Activated naive CD8-positive, alpha-beta T cell (primary cell): Measurements from ENCODE around the gene SP1.
"Not testable (repeated sequence)": the region's sequence is repeated elsewhere in the genome, so short reads cannot be mapped to it uniquely, and the experiment has no call there.

Source experiments
- H3K27ac Mint-ChIP-seq: one replicate; pipeline ENCODE4 v1.8.0; 2021; ENCODE audit warnings: mixed read lengths
- H3K27me3 Mint-ChIP-seq: one replicate; pipeline ENCODE4 v1.8.0; 2021; ENCODE audit warnings: mixed read lengths
- H3K36me3 Mint-ChIP-seq: one replicate; pipeline ENCODE4 v1.8.0; 2021; ENCODE audit warnings: mixed read lengths
- H3K4me1 Mint-ChIP-seq: one replicate; pipeline ENCODE4 v1.8.0; 2021; ENCODE audit warnings: low read depth, mixed read lengths
- H3K4me3 Mint-ChIP-seq: one replicate; pipeline ENCODE4 v1.8.0; 2021; ENCODE audit warnings: mild to moderate bottlenecking, mixed read lengths
- H3K9me3 Mint-ChIP-seq: one replicate; pipeline ENCODE4 v1.8.0; 2021; ENCODE audit warnings: low read depth, mixed read lengths

The SP1 gene

DNA sequence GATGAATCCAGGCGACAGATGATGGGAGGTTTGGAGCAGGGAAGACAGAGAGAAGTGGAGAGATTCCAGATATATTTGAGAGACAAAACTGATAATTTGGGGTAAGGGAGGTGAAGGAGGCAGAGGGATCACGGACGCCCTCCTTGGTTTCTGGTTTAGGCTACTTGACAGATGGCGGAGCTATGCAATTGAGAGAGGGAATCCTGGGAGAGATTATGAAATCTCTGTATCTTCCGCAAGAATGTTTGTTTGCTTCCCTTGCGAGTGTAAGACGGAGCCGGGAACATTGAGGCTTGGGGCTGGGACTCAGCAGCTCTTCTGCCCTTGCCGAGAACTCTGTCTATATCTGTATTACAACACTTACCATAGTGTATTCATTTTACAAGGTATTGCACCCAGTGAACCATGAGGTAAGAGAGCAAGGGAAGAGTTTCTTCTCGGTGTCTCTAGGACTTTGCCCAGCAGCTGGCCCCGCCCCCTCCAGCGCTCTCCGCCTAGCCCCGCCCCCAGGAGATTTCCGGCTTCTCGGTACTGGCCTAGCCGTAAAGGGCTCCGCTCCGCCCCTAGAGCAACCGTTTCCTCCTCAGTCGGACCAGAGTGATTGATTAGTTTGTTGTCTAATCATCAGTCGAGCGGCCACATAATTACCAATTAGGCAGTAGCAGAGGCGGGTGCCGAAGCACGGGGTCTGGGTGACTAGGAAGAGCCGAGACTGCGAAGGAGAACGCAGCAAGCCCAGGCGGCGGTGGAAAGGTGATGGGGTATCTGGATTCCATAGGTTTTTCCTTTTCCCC lies 61.3 kb downstream of the SP1 start, which contains the start of gene PRR13:
Gene PRR13, plus strand, starts transcription at position 695 of the 794 bp plus-strand sequence. CDS start 981 bp downstream, outside the sequence.
- peak within 1 kb of the TSS; percentile 94 for H3K27ac Mint-ChIP-seq
- peaks cover 39% of the 10 kb centered on the region for H3K4me1 Mint-ChIP-seq
- H3K9me3 Mint-ChIP-seq: no peaks in the 10 kb centered on the region
- peaks cover 4% of the 10 kb centered on the region for H3K36me3 Mint-ChIP-seq
- no peaks in the 10 kb centered on the region for H3K27me3 Mint-ChIP-seq
- peak within 1 kb of the TSS; percentile 96 for H3K4me3 Mint-ChIP-seq

GRCh38 chr12:53443955-53444354 lies 64.0 kb downstream of the SP1 start:
- no peaks in the 10 kb centered on the region for H3K9me3 Mint-ChIP-seq
- no peaks in the 10 kb centered on the region for H3K27me3 Mint-ChIP-seq
- peak overlapping the region; percentile 66 for H3K4me3 Mint-ChIP-seq
- peaks cover 4% of the 10 kb centered on the region for H3K36me3 Mint-ChIP-seq
- H3K4me1 Mint-ChIP-seq: peaks cover 44% of the 10 kb centered on the region
- peak overlapping the region; percentile 77 for H3K27ac Mint-ChIP-seq

- H3K9me3 Mint-ChIP-seq, H3K36me3 Mint-ChIP-seq, H3K27me3 Mint-ChIP-seq: not testable (repeated sequence)
- Mint-ChIP-seq H3K4me3 (peak overlapping the region; percentile 62), H3K4me1 (peaks cover 41% of the 10 kb centered on the region), H3K27ac (peak overlapping the region; percentile 77)
Observed at GRCh38 chr12:53444593-53445325, 64.8 kb downstream of the SP1 start.

GRCh38 chr12:53450936-53451335 lies 71.0 kb downstream of the SP1 start:
- Mint-ChIP-seq H3K4me3 (no peak overlapping the region), H3K27ac (peak overlapping the region; percentile 22), H3K36me3 (peaks cover 7% of the 10 kb centered on the region), H3K9me3 (no peaks in the 10 kb centered on the region), H3K27me3 (no peaks in the 10 kb centered on the region), H3K4me1 (peaks cover 39% of the 10 kb centered on the region)

GRCh38 chr12:53451661-53452158 lies 71.7 kb downstream of the SP1 start, which contains the start of gene PCBP2:
Gene PCBP2, plus strand, starts transcription at chr12:53452102. Its CDS starts 2,699 bp downstream, at chr12:53454801.
- Mint-ChIP-seq H3K9me3 (no peaks in the 10 kb centered on the region), H3K4me1 (peaks cover 35% of the 10 kb centered on the region), H3K27me3 (no peaks in the 10 kb centered on the region), H3K4me3 (peak within 1 kb of the TSS; percentile 98), H3K27ac (peak within 1 kb of the TSS; percentile 99), H3K36me3 (peaks cover 7% of the 10 kb centered on the region)

GRCh38 chr12:53452159-53453077 lies 72.4 kb downstream of the SP1 start:
- Mint-ChIP-seq H3K4me1 (peaks cover 39% of the 10 kb centered on the region), H3K36me3 (peaks cover 7% of the 10 kb centered on the region), H3K27ac (peak overlapping the region; percentile 99), H3K9me3 (no peaks in the 10 kb centered on the region), H3K4me3 (peak overlapping the region; percentile 98), H3K27me3 (no peaks in the 10 kb centered on the region)

DNA sequence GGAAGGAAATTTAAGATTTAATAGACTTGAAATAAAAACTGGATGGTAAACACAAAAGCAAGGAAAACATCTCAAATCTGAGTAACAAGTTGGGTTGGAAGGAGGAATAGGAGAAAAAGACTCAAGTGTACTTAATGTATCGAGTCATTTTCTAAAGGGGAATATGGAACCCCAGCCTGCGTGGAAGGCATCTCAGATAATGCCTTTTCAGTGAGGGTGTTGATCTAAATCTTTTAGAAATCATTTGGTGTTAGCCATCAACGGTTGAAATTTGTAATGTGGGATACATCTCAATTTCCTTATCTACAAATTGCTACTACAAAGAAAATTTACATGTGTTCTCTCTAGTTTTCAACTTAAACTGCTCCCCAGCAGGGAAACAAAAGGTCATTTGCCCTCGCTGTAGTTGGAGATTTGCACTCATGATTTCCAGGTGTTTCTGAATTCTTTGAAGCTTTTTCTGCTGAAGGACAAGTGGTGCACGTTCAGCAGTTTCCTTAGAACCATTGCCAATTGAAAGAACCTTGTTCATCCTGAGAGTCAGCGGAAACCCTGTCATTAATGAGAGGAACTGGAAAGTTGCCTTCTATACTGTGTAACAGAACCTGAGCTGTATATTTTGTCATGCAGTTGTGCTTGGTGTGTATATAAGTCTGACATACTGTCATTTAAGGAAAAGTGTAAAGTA lies 74.1 kb downstream of the SP1 start:
- peaks cover 40% of the 10 kb centered on the region for H3K4me1 Mint-ChIP-seq
- H3K27ac Mint-ChIP-seq: peak overlapping the region; percentile 91

GRCh38 chr12:53454707-53455106 lies 74.7 kb downstream of the SP1 start:
- Mint-ChIP-seq H3K4me3 (peak overlapping the region; percentile 98), H3K27ac (peak overlapping the region; percentile 91), H3K4me1 (peaks cover 43% of the 10 kb centered on the region), H3K36me3 (peaks cover 7% of the 10 kb centered on the region), H3K27me3 (no peaks in the 10 kb centered on the region), H3K9me3 (no peaks in the 10 kb centered on the region)

More for the DNA sequence above, 74.1 kb downstream of the SP1 start:
- Mint-ChIP-seq H3K4me3 (peak overlapping the region; percentile 98), H3K9me3 (no peaks in the 10 kb centered on the region), H3K36me3 (peaks cover 7% of the 10 kb centered on the region), H3K27me3 (no peaks in the 10 kb centered on the region)

DNA sequence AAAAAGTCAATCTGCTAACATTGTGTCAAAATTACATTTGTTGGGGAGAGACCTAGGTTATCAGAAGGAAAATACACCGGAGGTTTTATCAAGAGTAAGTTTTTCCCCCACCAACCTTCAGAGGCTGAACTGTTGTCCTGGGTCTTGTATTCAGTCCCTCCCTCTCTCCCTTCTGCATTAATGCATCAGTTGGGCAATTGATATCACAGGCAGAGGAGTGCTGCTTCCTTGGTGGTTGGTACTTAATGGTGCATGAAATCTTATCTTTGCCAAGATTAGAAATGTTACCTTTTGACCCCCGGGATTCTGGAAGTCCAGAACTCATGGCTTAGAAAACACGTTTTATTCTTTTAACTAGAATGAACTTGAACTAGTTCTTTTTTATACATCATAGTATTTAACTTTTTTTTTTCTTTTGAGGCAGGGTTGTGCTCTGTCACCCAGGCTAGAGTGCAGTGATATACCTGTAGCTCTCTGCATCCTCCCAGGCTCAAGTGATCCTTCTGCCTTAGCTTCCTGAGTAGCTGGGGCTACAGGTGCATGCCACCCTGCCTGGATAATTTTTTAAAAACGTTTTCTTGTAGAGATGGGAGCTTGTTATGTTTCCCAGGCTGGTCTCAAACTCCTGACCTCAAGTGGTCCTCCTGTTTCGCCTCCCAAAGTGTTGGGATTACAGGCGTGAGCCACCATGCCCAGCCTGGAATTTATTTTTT lies 76.8 kb downstream of the SP1 start:
- no peaks in the 10 kb centered on the region for H3K9me3 Mint-ChIP-seq
- no peak overlapping the region for H3K4me3 Mint-ChIP-seq
- no peaks in the 10 kb centered on the region for H3K27me3 Mint-ChIP-seq
- H3K36me3 Mint-ChIP-seq: peaks cover 11% of the 10 kb centered on the region
- peak overlapping the region; percentile 34 for H3K27ac Mint-ChIP-seq
- H3K4me1 Mint-ChIP-seq: peaks cover 54% of the 10 kb centered on the region

DNA sequence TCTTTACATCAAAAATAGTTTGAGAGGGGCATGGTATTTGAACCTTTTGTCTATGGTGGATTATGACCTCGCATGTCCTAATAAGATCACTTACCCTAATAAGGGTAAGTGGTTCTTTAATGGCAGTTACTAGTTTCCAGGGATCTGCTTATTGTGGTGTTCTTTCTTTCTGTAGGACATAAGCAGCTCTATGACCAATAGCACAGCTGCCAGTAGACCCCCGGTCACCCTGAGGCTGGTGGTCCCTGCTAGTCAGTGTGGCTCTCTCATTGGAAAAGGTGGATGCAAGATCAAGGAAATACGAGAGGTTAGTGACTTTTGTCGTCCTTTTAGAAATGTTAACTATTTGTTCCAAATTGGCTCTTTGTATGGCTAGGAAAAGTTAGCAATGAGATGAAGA lies 79.1 kb downstream of the SP1 start:
- peaks cover 13% of the 10 kb centered on the region for H3K36me3 Mint-ChIP-seq
- H3K9me3 Mint-ChIP-seq: no peaks in the 10 kb centered on the region
- peaks cover 57% of the 10 kb centered on the region for H3K4me1 Mint-ChIP-seq
- H3K27ac Mint-ChIP-seq: peak overlapping the region; percentile 22
- H3K4me3 Mint-ChIP-seq: no peak overlapping the region
- no peaks in the 10 kb centered on the region for H3K27me3 Mint-ChIP-seq

DNA sequence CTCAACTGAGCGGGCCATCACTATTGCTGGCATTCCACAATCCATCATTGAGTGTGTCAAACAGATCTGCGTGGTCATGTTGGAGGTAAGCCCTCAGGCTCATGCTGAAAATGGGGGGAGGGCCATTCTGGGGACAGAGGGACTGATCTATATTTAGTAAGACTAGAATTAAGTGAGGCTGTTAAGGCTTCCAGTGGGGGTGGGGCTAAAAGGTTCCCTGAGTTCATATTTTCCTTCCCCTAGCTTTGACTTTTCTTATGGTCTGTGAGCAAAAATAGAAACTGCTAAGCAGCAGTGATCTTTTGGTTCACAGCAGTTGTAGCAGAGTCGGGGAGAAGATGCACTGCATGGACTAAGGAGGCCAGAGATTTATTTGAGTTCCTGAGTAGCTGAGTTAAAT lies 81.1 kb downstream of the SP1 start:
- Mint-ChIP-seq H3K27me3 (no peaks in the 10 kb centered on the region), H3K27ac (peak overlapping the region; percentile 66), H3K36me3 (peaks cover 8% of the 10 kb centered on the region), H3K4me3 (peak overlapping the region; percentile 6), H3K4me1 (peaks cover 52% of the 10 kb centered on the region), H3K9me3 (no peaks in the 10 kb centered on the region)

GRCh38 chr12:53461591-53461990 lies 81.6 kb downstream of the SP1 start:
- H3K9me3 Mint-ChIP-seq: no peaks in the 10 kb centered on the region
- peaks cover 6% of the 10 kb centered on the region for H3K36me3 Mint-ChIP-seq
- H3K27me3 Mint-ChIP-seq: no peaks in the 10 kb centered on the region
- H3K4me1 Mint-ChIP-seq: peaks cover 55% of the 10 kb centered on the region
- no peak overlapping the region for H3K27ac Mint-ChIP-seq
- H3K4me3 Mint-ChIP-seq: no peak overlapping the region

DNA sequence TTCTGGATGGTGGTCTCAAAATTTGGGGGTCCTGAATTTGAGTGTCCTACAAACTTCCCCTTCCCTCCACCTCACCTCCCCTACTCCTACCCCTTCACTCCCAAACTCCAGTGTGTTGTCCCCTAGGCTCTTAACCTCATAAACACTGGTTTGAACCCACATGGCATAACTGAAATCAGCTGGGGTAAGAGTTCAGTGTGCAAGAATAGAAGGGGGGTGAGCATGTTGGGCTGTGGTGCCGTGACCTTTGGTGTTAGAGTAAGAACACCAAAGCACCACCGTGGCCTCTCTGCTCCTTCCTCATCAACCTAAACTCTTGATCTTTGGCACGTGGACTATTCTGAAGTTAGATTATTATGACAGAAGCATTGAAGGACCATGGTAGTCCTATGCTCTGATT lies 83.0 kb downstream of the SP1 start:
- Mint-ChIP-seq H3K4me1 (peaks cover 59% of the 10 kb centered on the region), H3K9me3 (no peaks in the 10 kb centered on the region), H3K36me3 (peaks cover 6% of the 10 kb centered on the region), H3K27me3 (no peaks in the 10 kb centered on the region), H3K4me3 (no peak overlapping the region), H3K27ac (peak overlapping the region; percentile 66)
